Karpas-422 (cell line): ENCODE measurements around the gene PHLDB2. TPM values are rescaled to one million over a fixed set of nuclear protein-coding genes. Genes with fewer than 3 reads are reported as not detected.

Experiments used
- DNase-seq: peaks from one replicate; pipeline ENCODE4 v3.0.0-alpha.2; 2015
- H2AFZ ChIP-seq: fragments of 200-600 bp; sonication (generic); 2 replicates; pipeline ENCODE4 v1.6.1; 2014; ENCODE audit warnings: antibody characterized with exemption, low read length, mixed read lengths
- H3K27ac ChIP-seq: fragments of 200-600 bp; sonication (generic); 2 replicates; pipeline ENCODE4 v1.5.1; 2014; ENCODE audit warnings: mild to moderate bottlenecking, low read length, moderate library complexity
- H3K27me3 ChIP-seq: fragments of 200-600 bp; sonication (generic); 2 replicates; pipeline ENCODE4 v1.6.1; 2014; ENCODE audit warnings: low read length, mixed read lengths
- H3K36me3 ChIP-seq: fragments of 200-600 bp; sonication (generic); 2 replicates; pipeline ENCODE4 v1.6.1; 2014; ENCODE audit warnings: low read length, mixed read lengths; ENCODE audit not compliant: insufficient read depth
- H3K4me1 ChIP-seq: fragments of 200-600 bp; sonication (generic); 2 replicates; pipeline ENCODE4 v1.6.1; 2014; ENCODE audit warnings: mild to moderate bottlenecking, low read length, mixed read lengths
- H3K4me2 ChIP-seq: fragments of 200-600 bp; sonication (generic); 2 replicates; pipeline ENCODE4 v1.6.1; 2014; ENCODE audit warnings: low read length, low read depth, mild to moderate bottlenecking; ENCODE audit not compliant: poor library complexity, severe bottlenecking
- H3K4me3 ChIP-seq: fragments of 200-600 bp; sonication (generic); 2 replicates; pipeline ENCODE4 v1.5.1; 2014; ENCODE audit warnings: mild to moderate bottlenecking, antibody characterized with exemption, low read length, mixed read lengths
- H3K79me2 ChIP-seq: fragments of 200-600 bp; sonication (generic); 2 replicates; pipeline ENCODE4 v1.6.1; 2014; ENCODE audit warnings: mild to moderate bottlenecking, low read length, mixed read lengths
- H3K9ac ChIP-seq: fragments of 200-600 bp; sonication (generic); 2 replicates; pipeline ENCODE4 v1.6.0; 2014; ENCODE audit warnings: low read length
- H3K9me2 ChIP-seq: fragments of 200-600 bp; sonication (generic), shearing (Covaris generic); replicated peaks from 2 replicates; pipeline ENCODE4 v1.6.0; 2014; ENCODE audit warnings: mild to moderate bottlenecking, low read length, moderate library complexity; ENCODE audit not compliant: insufficient read depth
- H3K9me3 ChIP-seq: fragments of 300-700, 200-600 bp; sonication (generic); 2 replicates; pipeline ENCODE4 v1.6.1; 2014; ENCODE audit warnings: low read length, mixed read lengths
- H4K20me1 ChIP-seq: fragments of 200-600 bp; sonication (generic); 2 replicates; pipeline ENCODE4 v1.6.1; 2014; ENCODE audit warnings: mild to moderate bottlenecking, antibody characterized with exemption, low read length, low read depth; ENCODE audit not compliant: insufficient read depth
- total RNA-seq: library from RNA; depleted of rRNA; stranded (reverse); fragments of >200 nt; shearing (Covaris generic); gene quantifications from 2 replicates; pipeline ENCODE4 v1.2.3, GENCODE V29; 2014; ENCODE audit warnings: low replicate concordance

PHLDB2 gene
- total RNA-seq, 1 experiment from 2014 or later: 2.1 TPM

- Histone ChIP-seq H3K4me2 (no peak overlapping the region), H3K9ac (no peak overlapping the region)
Measured at GRCh38 chr3:111862415-111862814, 3.4 kb downstream of the PHLDB2 start.

GRCh38 chr3:111862974-111863373 lies 3.9 kb downstream of the PHLDB2 start:
- no peak overlapping the region for H3K4me2 ChIP-seq
- H4K20me1 ChIP-seq: no peaks in the 10 kb centered on the region
- H3K79me2 ChIP-seq: no peaks in the 10 kb centered on the region
- H3K4me1 ChIP-seq: peaks cover 21% of the 10 kb centered on the region
- no peak overlapping the region for H2AFZ ChIP-seq
- DNase-seq: no peak
- H3K9me3 ChIP-seq: no peaks in the 10 kb centered on the region
- H3K36me3 ChIP-seq: no peaks in the 10 kb centered on the region
- H3K9me2 ChIP-seq: no peaks in the 10 kb centered on the region
- no peak overlapping the region for H3K27ac ChIP-seq
- H3K4me3 ChIP-seq: no peak overlapping the region
- H3K9ac ChIP-seq: no peak overlapping the region
- H3K27me3 ChIP-seq: no peaks in the 10 kb centered on the region

More at GRCh38 chr3:111862415-111862814, 3.4 kb downstream of the PHLDB2 start:
- Histone ChIP-seq H2AFZ (no peak overlapping the region), H3K9me2 (no peaks in the 10 kb centered on the region), H3K4me3 (no peak overlapping the region), H3K79me2 (no peaks in the 10 kb centered on the region), H3K27me3 (no peaks in the 10 kb centered on the region), H4K20me1 (no peaks in the 10 kb centered on the region), H3K4me1 (peaks cover 21% of the 10 kb centered on the region), H3K9me3 (no peaks in the 10 kb centered on the region), H3K27ac (no peak overlapping the region), H3K36me3 (no peaks in the 10 kb centered on the region)
- no peak for DNase-seq

GRCh38 chr3:111863942-111864694 lies 5.1 kb downstream of the PHLDB2 start:
- Histone ChIP-seq H3K27me3 (no peaks in the 10 kb centered on the region), H3K4me3 (no peak overlapping the region), H4K20me1 (no peaks in the 10 kb centered on the region), H3K27ac (no peak overlapping the region), H3K79me2 (no peaks in the 10 kb centered on the region), H3K9me3 (no peaks in the 10 kb centered on the region), H3K4me1 (peaks cover 21% of the 10 kb centered on the region), H3K4me2 (no peak overlapping the region), H3K9ac (no peak overlapping the region), H3K9me2 (no peaks in the 10 kb centered on the region), H3K36me3 (no peaks in the 10 kb centered on the region), H2AFZ (no peak overlapping the region)
- DNase-seq: no peak

DNA sequence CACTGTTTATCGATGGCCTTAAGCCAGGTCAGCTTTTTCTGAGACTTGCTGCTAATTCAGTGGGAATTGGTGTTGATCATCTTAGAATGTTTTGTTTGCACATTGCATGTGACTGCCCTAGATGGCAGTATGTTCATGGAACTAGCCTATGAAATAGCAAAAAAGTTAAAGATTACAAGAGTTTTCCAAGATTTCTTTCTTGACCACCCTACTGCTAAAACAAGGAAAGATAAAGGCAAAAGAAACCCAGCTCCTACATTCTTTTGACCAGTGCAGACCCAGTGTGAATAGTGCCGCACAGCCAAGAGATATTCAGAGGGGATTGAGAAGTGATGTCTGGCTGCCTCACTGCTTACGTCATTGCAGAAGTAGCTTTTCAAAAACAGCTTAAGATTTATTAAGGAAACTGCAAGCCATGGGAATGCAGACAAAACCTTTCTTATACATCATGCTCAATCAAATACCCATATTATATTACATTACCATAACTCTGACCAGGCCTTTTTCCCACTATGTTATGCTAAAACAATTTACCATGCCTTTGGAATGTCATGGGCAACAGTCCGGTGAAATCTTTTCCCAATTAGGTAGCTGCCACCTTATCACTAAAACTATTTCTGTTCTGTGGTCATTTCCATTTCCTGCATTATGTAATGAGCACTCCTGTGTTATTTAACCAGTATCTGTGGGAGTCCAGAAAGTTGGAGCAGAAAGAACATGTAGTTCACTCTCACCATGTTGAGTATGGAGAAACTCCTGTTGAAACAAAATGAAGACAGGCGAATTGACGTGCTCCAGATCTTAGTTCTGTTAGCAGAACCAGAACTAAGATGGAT lies 6.0 kb downstream of the PHLDB2 start:
- Histone ChIP-seq H3K36me3 (no peaks in the 10 kb centered on the region), H3K4me2 (no peak overlapping the region), H3K9ac (no peak overlapping the region), H3K79me2 (no peaks in the 10 kb centered on the region), H3K27me3 (no peaks in the 10 kb centered on the region), H3K9me2 (no peaks in the 10 kb centered on the region), H4K20me1 (no peaks in the 10 kb centered on the region), H3K4me3 (no peak overlapping the region), H3K9me3 (no peaks in the 10 kb centered on the region), H3K4me1 (peaks cover 13% of the 10 kb centered on the region), H3K27ac (no peak overlapping the region), H2AFZ (no peak overlapping the region)
- no peak for DNase-seq

DNA sequence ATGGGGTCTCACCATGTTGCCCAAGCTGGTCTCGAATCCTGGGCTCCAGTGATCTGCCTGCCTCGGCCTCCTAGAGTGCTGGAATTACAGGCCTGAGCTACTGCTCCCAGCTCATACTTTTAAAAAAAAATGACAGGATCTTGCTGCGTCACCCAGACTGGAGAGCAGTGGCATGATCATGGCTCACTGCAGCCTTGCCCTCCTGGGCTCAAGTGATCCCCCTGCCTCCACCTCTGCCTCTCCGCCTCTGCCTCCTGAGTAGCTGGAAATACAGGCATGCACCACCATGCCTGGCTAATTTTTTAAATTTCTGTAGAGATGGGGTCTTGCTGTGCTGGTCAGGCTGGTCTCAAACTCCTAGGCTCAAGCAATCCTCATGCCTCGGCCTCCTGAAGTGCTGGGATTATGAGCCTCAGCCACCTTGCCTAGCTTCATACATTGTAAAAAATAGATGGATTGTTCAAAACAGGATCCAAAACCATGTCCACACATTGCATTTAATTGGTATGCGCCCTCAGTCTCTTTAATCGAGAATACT lies 8.9 kb downstream of the PHLDB2 start:
- no peak overlapping the region for H3K4me3 ChIP-seq
- no peak overlapping the region for H3K27ac ChIP-seq
- peaks cover 6% of the 10 kb centered on the region; the same call in 1 of the 2 replicates for H3K4me1 ChIP-seq
- H3K36me3 ChIP-seq: no peaks in the 10 kb centered on the region
- H3K9me2 ChIP-seq: no peaks in the 10 kb centered on the region
- no peaks in the 10 kb centered on the region for H3K9me3 ChIP-seq
- no peak for DNase-seq
- H3K4me2 ChIP-seq: no peak overlapping the region
- H3K79me2 ChIP-seq: no peaks in the 10 kb centered on the region
- no peak overlapping the region for H3K9ac ChIP-seq
- H2AFZ ChIP-seq: no peak overlapping the region
- no peaks in the 10 kb centered on the region for H4K20me1 ChIP-seq
- H3K27me3 ChIP-seq: no peaks in the 10 kb centered on the region

- Histone ChIP-seq H3K27me3 (no peaks in the 10 kb centered on the region), H4K20me1 (no peaks in the 10 kb centered on the region), H3K9ac (no peak overlapping the region), H3K36me3 (no peaks in the 10 kb centered on the region), H3K4me1 (no peaks in the 10 kb centered on the region), H3K9me2 (no peaks in the 10 kb centered on the region), H3K4me3 (no peak overlapping the region), H3K79me2 (no peaks in the 10 kb centered on the region), H2AFZ (no peak overlapping the region), H3K9me3 (no peaks in the 10 kb centered on the region), H3K4me2 (no peak overlapping the region), H3K27ac (no peak overlapping the region)
- DNase-seq: no peak
Measured at GRCh38 chr3:111870620-111871019, 11.6 kb downstream of the PHLDB2 start.

- no peaks in the 10 kb centered on the region for H3K9me2 ChIP-seq
Measured at GRCh38 chr3:111871809-111872623, 13.0 kb downstream of the PHLDB2 start.

More at GRCh38 chr3:111871809-111872623, 13.0 kb downstream of the PHLDB2 start:
- Histone ChIP-seq H3K36me3 (no peaks in the 10 kb centered on the region), H3K27me3 (no peaks in the 10 kb centered on the region), H4K20me1 (no peaks in the 10 kb centered on the region), H3K27ac (no peak overlapping the region), H3K79me2 (no peaks in the 10 kb centered on the region), H3K9me3 (no peaks in the 10 kb centered on the region), H3K9ac (no peak overlapping the region), H2AFZ (no peak overlapping the region), H3K4me2 (no peak overlapping the region), H3K4me1 (no peaks in the 10 kb centered on the region), H3K4me3 (no peak overlapping the region)
- no peak for DNase-seq
